Stimulated activated CD4-positive, alpha-beta T cell treated with anti-CD3 and anti-CD28 coated beads, TNF-alpha, amount 100 ng/mL, for 48 hours (primary cell): Measurements from ENCODE around the gene SRRT.
"Not testable (repeated sequence)": the region's sequence is repeated elsewhere in the genome, so short reads cannot be mapped to it uniquely, and the experiment has no call there.

Experiments
- DNase-seq, 3 donors: peaks; one replicate each; pipeline ENCODE4 v3.0.0-alpha.2; 2020; ENCODE audit warnings: low read depth in 3 of 3

The SRRT gene

GRCh38 chr7:100893910-100894721 is 19.2 kb downstream of the SRRT start:
- no peak for DNase-seq

- no peak for DNase-seq
These were observed 20.2 kb downstream of the SRRT start for GRCh38 chr7:100894860-100895700.

GRCh38 chr7:100895701-100895955 is 20.7 kb downstream of the SRRT start, which contains the start of gene ACHE:
Gene ACHE (minus strand): TSS chr7:100895888. CDS start chr7:100894232, 1,656 bp downstream.
- no peak for DNase-seq

DNA sequence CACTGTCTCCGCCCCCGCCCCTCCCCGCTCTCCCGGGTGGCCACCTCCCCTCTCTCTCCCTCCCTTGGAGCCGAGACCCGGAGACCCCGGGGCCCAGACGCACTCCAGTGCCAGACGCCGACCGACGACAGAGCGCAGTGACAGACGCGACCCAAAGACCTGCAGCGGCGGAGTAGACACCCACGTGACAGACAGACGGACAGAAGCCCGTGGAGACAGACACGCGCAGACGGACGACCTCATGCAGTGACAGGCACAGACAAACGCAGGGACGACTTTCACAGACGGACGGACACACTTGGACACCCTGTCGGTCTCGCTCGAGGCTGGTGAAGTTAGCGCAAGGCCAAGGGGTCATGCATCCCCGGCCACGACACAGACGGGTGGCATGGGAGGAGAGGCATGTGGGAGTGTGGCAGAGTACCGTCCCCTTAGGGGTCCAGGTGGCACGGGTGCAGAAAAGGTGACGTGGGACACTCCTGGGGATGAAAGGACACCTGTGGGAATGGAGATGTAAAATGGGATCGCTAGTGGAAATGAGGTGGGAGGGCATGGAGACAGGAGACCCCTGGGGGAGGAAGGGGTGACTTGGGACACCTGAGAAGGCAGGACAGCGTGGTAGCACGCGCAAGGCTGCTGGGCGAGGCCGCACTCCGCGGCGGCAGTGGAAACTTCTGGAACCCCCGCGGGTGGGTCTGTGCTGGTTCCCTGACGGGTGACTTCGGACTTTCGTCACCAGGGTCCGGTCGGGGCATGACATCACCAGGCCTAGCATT is 21.2 kb downstream of the SRRT start:
- DNase-seq, result no peak

DNA sequence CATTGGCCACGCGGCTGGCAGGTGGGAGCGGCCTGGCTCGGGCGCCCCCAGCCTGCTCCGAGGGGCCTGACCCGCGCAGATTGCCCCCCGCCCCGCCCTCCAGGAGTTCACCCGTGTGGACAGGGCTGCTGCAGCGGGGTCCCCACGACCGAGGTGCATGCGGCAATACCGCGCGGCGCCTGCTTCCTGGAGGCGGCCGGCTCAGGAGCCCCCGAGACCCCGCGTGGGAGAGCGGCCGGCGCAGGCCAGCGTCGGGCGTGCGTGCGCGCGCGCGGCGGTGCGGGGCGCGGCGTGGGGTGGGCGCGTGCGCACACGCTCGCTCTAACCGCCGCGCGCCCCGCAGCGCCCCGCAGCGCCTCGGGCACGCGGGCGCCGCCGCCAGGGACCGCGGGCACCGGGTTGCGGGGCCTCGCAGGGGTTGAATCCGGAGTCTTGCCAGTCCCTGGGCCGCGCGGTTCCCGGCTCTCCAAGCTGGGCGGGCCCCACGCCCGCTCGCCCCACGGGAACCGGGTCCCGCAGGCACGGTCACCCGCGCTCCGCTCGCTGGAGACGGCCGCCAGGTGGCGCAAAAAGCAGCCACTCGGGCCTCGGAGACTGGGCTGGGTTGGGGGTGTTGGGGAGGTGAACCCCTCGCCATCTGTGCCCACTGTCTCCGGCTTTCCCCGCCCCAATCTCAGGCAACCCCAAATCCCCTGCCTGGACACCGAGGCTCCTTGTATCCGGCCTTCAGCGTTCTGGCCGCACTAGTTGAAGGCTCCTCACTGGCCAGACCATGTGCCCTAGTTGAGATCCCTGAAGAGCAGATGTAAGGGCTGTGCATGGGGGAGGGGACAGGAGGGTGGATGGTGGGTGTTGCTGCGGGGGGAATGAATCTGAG is 22.1 kb downstream of the SRRT start:
- DNase-seq, result no peak

DNA sequence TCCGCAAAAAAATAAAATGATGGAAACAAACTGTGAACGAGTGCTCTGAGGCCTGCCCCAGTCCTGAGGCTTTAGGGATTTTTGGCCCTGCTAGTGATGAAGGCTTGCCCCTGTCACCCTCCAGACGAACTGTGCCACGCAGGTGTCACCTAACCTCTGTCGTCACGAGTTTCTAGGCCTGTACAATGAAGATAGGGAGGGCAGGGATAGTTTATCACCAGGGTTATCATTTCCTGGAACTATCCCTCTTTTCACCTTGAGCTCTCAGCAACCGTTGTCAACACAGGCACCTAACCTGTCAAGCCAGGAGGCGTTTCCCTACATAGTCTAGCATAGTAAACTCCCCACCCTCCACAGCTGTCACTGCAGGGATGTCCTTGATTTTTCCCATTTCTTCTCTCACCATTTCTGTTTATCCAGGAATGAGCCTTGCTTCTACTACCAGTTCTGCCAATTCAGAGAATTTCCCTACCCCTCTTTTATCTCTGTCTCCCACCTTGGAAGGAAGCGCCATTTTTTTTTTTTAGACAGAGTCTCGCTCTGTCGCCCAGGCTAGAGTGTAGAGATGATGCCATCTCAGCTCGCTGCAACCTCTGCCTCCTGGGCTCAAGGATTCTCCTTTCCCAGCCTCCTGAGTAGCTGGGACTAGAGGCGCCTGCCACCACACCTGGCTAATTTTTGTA is 23.0 kb downstream of the SRRT start:
- no peak for DNase-seq

GRCh38 chr7:100899432-100899831 is 24.5 kb downstream of the SRRT start:
- no peak for DNase-seq

DNA sequence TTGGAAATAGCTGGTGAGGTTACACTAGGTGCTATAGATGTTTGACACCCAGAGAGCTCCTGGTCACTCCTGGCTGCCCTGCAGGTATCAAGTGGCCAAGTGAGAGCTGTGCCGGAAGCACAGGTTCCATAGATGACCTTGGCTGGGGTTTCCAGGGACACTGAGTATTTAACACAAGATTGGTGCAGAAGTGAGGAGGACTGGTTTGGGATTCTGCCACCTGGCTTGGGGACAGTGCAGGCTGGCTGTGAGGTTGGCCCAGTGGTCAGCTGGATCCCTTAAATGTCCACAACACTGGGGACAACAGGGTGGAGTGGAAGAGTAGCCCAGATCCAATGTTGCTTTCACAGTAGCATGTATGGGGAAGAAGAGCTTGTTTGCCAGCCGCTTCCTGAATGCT is 26.1 kb downstream of the SRRT start:
- no peak for DNase-seq

- no peak for DNase-seq
These were observed 27.0 kb downstream of the SRRT start for GRCh38 chr7:100901921-100902332.

DNA sequence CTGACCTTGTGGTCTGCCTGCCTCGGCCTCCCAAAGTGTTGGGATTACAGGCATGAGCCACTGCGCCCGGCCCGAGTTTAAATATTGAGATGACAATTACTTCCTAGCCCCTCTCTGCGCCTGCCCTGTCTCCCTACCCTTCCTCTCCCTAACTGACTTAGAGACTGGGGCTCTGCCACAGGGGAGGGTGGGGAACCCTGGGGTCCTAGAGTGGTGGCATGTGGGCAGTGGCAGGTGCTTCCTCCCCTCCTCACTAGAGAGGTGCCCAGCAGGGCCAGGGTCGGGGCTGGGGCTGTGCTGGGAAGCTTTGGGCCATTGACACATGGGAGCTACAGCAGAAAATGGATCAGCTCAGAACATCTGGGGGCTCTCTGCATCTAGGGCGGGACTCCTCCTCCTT is 27.7 kb downstream of the SRRT start:
- DNase-seq, result no peak

GRCh38 chr7:100908512-100908911 is 33.6 kb downstream of the SRRT start:
- no peak for DNase-seq

DNA sequence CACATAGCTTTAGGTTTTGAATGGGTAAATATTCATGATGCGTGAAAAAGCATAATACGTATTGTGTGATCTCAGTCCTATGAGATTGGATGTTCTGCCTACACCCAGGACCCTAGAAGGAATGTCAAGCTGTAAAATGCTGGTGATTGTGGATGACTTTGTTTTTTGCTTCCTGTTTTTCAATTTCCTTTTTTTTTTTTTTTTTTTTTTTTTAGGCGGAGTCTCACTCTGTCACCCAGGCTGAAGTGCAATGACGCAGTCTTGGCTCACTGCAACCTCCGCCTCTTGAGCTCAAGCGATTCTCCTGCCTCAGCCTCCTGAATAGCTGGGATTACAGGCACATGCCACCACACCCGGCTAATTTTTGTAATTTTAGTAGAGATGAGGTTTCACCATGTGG is 35.5 kb downstream of the SRRT start:
- not testable (repeated sequence) for DNase-seq

DNA sequence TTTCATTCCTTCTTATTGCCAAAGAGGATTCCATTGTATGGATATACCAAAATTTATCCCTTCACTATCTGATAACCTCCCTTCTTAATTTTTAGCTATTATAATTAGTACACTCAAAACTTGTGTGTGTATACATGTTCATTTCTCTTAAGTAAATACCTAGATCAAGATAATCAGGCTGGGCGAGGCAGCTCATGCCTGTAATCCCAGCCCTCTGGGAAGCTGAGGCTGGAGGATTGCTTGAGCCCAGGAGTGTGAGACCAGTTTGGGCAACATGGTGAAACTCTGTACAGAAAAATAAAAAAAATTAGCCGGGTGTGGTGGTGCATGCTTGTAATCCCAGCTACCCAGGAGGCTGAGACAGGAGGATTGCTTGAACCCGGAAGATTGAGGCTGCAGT is 36.6 kb downstream of the SRRT start:
- DNase-seq, result no peak

DNA sequence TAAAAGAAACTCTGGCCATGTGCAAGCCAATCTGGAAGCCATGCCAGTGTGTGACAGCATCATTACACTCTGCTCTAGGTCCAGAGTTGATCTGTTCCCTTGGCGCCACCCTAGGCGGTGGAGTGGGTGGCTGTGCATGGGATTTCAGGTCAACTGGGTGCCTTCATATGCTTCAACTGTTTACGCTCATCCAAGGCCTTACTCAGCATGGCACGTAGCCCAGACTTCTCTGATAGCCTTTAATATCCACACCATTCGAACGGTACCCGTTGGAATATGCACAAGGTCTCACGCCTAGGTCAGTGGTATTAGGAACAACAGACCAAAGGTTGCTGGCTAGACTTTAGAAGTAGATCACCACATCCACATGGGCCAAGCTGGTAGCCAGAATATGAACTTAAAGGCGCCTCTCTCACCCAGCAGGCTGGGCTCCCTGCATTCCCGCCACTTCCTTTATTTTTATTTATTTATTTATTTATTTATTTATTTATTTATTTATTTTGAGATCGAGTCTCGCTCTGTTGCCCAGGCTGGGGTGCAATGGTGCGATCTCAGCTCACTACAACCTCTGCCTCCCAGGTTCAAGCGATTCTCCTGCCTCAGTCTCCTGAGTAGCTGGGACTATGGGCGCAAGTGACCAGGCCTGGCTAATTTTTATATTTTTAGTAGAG is 39.4 kb downstream of the SRRT start:
- DNase-seq, result no peak

- DNase-seq, result no peak
These were observed 40.1 kb downstream of the SRRT start for GRCh38 chr7:100914879-100915447.

GRCh38 chr7:100919335-100919734 is 44.4 kb downstream of the SRRT start:
- DNase-seq, result not testable (repeated sequence)

DNA sequence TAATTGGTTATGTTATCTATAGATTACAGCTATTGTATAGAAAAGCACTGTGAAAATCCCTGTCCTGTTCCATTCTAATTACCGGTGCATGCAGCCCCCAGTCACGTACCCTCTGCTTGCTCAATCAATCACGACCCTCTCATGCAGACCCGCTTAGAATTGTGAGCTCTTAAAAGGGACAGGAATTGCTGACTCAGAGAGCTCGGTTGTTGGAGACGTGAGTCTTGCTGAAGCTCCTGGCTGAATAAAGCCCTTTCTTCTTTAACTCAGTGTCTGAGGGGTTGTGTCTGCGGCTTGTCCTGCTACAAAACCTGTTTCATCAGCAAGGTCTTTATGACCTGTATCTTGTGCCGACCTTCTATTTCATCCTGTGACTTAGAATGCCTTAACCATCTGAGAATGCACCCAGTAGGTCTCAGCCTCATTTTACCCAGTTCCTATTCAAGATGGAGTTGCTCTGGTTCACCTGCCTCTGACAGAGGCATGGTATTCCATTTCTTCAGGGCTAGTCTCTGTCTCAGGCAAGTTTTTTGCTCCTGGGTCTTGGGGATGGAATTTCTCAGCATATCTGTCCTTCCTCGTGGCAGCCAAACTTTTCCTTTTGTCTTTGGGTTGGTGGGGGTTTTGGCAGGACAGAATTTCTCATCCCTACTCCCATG is 45.0 kb downstream of the SRRT start:
- not testable (repeated sequence) for DNase-seq

GRCh38 chr7:100921039-100921438 is 46.1 kb downstream of the SRRT start:
- no peak for DNase-seq

DNA sequence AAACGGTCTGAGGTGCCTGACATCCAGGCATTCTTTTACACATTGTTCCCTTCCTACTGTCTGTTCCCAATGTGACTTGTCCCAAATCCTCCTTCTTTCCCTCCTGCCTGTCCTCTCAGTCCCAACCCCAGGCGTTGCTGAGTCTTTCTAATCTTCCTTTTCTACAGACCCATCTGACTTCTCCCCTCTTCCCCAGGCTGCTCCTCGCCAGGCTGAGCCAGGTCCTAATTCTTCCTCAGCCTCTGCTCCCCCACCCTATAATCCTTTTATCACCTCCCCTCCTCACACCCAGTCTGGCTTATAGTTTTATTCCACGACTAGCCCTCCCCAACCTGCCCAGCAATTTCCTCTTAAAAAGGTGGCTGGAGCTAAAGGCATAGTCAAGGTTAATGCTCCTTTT is 48.7 kb downstream of the SRRT start:
- DNase-seq, result not testable (repeated sequence)
